HEK293 (cell line): ENCODE data around the gene TIMM50.

ENCODE experiments used
- CTCF ChIP-seq: fragments of 450-650 bp; formaldehyde crosslinking; IDR thresholded peaks from 2 replicates; pipeline ENCODE4 v1.5.1; 2016; ENCODE audit warnings: missing biosample characterization, missing genetic modification characterization
- KLF10 ChIP-seq: fragments of 450-650 bp; IDR thresholded peaks from 2 replicates; pipeline ENCODE4 v1.5.1; 2018; ENCODE audit warnings: missing biosample characterization, mild to moderate bottlenecking, missing genetic modification characterization
- ZBTB8A ChIP-seq: fragments of 450-650 bp; formaldehyde crosslinking; IDR thresholded peaks from 2 replicates; pipeline ENCODE4 v1.5.1; 2016; ENCODE audit warnings: missing biosample characterization, missing genetic modification characterization
- ZFP3 ChIP-seq: fragments of 450-650 bp; formaldehyde crosslinking; IDR thresholded peaks from 2 replicates; pipeline ENCODE4 v1.5.1; 2016; ENCODE audit warnings: low read depth, missing biosample characterization, missing genetic modification characterization
- ZFP41 ChIP-seq: fragments of 450-650 bp; formaldehyde crosslinking; IDR thresholded peaks from 2 replicates; pipeline ENCODE4 v1.5.1; 2016; ENCODE audit warnings: missing biosample characterization, missing genetic modification characterization, borderline replicate concordance
- ZNF10 ChIP-seq: fragments of 450-650 bp; formaldehyde crosslinking; IDR thresholded peaks from 2 replicates; pipeline ENCODE4 v1.5.1; 2017; ENCODE audit warnings: missing biosample characterization, missing genetic modification characterization
- ZNF174 ChIP-seq: fragments of 450-650 bp; formaldehyde crosslinking; IDR thresholded peaks from 2 replicates; pipeline ENCODE4 v1.5.0; 2017; ENCODE audit warnings: missing biosample characterization, mild to moderate bottlenecking, missing genetic modification characterization
- ZNF274 ChIP-seq, 2 experiments: fragments of 200-500 bp in 1 of 2; fragments of 450-650 bp in 1 of 2; sonication (Bioruptor generic) in 1 of 2; formaldehyde crosslinking in 1 of 2; IDR thresholded peaks; 2 replicates each; pipeline versions ENCODE4 v1.5.1 to v1.6.1; 2014 to 2016; ENCODE audit warnings: borderline replicate concordance in 1 of 2, inconsistent platforms in 1 of 2, low read length in 1 of 2, missing biosample characterization in 1 of 2, missing genetic modification characterization in 1 of 2
- ZNF302 ChIP-seq: fragments of 450-650 bp; formaldehyde crosslinking; IDR thresholded peaks from 2 replicates; pipeline ENCODE4 v1.5.1; 2016; ENCODE audit warnings: missing biosample characterization, missing genetic modification characterization, low read depth
- ZNF37A ChIP-seq: fragments of 450-650 bp; IDR thresholded peaks from 2 replicates; pipeline ENCODE4 v1.5.1; 2018; ENCODE audit warnings: missing biosample characterization, missing genetic modification characterization
- ZNF529 ChIP-seq: fragments of 450-650 bp; formaldehyde crosslinking; IDR thresholded peaks from 2 replicates; pipeline ENCODE4 v1.5.1; 2017; ENCODE audit warnings: missing genetic modification characterization, missing biosample characterization; ENCODE audit not compliant: insufficient replicate concordance
- TF ChIP-seq, protein P1 (sequence below): fragments of 450-650 bp; formaldehyde crosslinking; IDR thresholded peaks from 2 replicates; pipeline ENCODE4 v1.5.1; 2016; ENCODE audit warnings: missing biosample characterization, missing genetic modification characterization, low read depth
- TF ChIP-seq, protein P2 (sequence below): fragments of 450-650 bp; formaldehyde crosslinking; IDR thresholded peaks from 2 replicates; pipeline ENCODE4 v1.5.1; 2017; ENCODE audit warnings: missing biosample characterization, mild to moderate bottlenecking, missing genetic modification characterization, moderate library complexity

GRCh38 chr19:39481676-39482075 is 1.0 kb downstream of the TIMM50 start:
- TF ChIP-seq CTCF (tag by site-specific recombination) (no peak), ZFP3 (tag by site-specific recombination) (no peak), ZNF302 (tag by site-specific recombination) (no peak), ZNF529 (tag by site-specific recombination) (no peak), KLF10 (tag by site-specific recombination) (no peak), ZBTB8A (tag by site-specific recombination) (no peak), ZNF37A (no peak), ZNF10 (tag by site-specific recombination) (no peak), ZNF174 (tag by site-specific recombination) (no peak), ZFP41 (tag by site-specific recombination) (no peak), ZNF274 (IDR thresholded peaks at IDR 0.05; ENCODE audit: low read length) (no peak), ZNF274 (tag by site-specific recombination; IDR thresholded peaks at IDR 0.05; ENCODE audit: borderline replicate concordance) (no peak)
- TF ChIP-seq, protein P1, sequence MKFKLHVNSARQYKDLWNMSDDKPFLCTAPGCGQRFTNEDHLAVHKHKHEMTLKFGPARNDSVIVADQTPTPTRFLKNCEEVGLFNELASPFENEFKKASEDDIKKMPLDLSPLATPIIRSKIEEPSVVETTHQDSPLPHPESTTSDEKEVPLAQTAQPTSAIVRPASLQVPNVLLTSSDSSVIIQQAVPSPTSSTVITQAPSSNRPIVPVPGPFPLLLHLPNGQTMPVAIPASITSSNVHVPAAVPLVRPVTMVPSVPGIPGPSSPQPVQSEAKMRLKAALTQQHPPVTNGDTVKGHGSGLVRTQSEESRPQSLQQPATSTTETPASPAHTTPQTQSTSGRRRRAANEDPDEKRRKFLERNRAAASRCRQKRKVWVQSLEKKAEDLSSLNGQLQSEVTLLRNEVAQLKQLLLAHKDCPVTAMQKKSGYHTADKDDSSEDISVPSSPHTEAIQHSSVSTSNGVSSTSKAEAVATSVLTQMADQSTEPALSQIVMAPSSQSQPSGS: no peak
- TF ChIP-seq, protein P2, sequence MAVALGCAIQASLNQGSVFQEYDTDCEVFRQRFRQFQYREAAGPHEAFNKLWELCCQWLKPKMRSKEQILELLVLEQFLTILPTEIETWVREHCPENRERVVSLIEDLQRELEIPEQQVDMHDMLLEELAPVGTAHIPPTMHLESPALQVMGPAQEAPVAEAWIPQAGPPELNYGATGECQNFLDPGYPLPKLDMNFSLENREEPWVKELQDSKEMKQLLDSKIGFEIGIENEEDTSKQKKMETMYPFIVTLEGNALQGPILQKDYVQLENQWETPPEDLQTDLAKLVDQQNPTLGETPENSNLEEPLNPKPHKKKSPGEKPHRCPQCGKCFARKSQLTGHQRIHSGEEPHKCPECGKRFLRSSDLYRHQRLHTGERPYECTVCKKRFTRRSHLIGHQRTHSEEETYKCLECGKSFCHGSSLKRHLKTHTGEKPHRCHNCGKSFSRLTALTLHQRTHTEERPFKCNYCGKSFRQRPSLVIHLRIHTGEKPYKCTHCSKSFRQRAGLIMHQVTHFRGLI: no peak
